WERI-Rb-1 (cell line): Measurements from ENCODE around the gene RUNX2.

Source experiments
- DNase-seq: peaks from one replicate; pipeline ENCODE4 v3.0.0-alpha.2; 2020
- H3K27ac ChIP-seq: fragments of 250-450 bp; sonication (Bioruptor Pico); 2 replicates; pipeline ENCODE4 v1.5.1; 2020; ENCODE audit warnings: mild to moderate bottlenecking, moderate library complexity
- H3K27me3 ChIP-seq: fragments of 250-450 bp; sonication (Bioruptor Pico); 2 replicates; pipeline ENCODE4 v1.5.1; 2021; ENCODE audit warnings: mild to moderate bottlenecking, low read depth, moderate library complexity; ENCODE audit not compliant: insufficient read depth, severe bottlenecking
- H3K36me3 ChIP-seq: fragments of 250-450 bp; sonication (Bioruptor Pico); 2 replicates; pipeline ENCODE4 v1.5.1; 2020; ENCODE audit warnings: mild to moderate bottlenecking, moderate library complexity
- H3K4me3 ChIP-seq: 2 replicates; pipeline ENCODE4 v1.5.1; 2011; ENCODE audit warnings: low read depth, mild to moderate bottlenecking, control low read depth, low read length
- H3K9me3 ChIP-seq: fragments of 250-450 bp; sonication (Bioruptor Pico); 2 replicates; pipeline ENCODE4 v1.5.1; 2021; ENCODE audit warnings: mild to moderate bottlenecking, moderate library complexity; ENCODE audit not compliant: severe bottlenecking
- TF ChIP-seq, protein P1 (sequence below): IDR thresholded peaks from 2 replicates; pipeline ENCODE4 v1.5.1; 2011; ENCODE audit warnings: low read depth, mild to moderate bottlenecking, control low read depth, inconsistent platforms, low read length

Gene RUNX2

GRCh38 chr6:45495429-45496084, 167.4 kb downstream of the RUNX2 start:
- H3K36me3 ChIP-seq, result no peaks in the 10 kb centered on the region
- no peaks in the 10 kb centered on the region for H3K9me3 ChIP-seq
- H3K27me3 ChIP-seq, result no peaks in the 10 kb centered on the region
- TF ChIP-seq, protein P1, sequence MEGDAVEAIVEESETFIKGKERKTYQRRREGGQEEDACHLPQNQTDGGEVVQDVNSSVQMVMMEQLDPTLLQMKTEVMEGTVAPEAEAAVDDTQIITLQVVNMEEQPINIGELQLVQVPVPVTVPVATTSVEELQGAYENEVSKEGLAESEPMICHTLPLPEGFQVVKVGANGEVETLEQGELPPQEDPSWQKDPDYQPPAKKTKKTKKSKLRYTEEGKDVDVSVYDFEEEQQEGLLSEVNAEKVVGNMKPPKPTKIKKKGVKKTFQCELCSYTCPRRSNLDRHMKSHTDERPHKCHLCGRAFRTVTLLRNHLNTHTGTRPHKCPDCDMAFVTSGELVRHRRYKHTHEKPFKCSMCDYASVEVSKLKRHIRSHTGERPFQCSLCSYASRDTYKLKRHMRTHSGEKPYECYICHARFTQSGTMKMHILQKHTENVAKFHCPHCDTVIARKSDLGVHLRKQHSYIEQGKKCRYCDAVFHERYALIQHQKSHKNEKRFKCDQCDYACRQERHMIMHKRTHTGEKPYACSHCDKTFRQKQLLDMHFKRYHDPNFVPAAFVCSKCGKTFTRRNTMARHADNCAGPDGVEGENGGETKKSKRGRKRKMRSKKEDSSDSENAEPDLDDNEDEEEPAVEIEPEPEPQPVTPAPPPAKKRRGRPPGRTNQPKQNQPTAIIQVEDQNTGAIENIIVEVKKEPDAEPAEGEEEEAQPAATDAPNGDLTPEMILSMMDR, result no peak
- H3K4me3 ChIP-seq, result no peak overlapping the region
- no peak overlapping the region for H3K27ac ChIP-seq
- DNase-seq, result no peak

DNA sequence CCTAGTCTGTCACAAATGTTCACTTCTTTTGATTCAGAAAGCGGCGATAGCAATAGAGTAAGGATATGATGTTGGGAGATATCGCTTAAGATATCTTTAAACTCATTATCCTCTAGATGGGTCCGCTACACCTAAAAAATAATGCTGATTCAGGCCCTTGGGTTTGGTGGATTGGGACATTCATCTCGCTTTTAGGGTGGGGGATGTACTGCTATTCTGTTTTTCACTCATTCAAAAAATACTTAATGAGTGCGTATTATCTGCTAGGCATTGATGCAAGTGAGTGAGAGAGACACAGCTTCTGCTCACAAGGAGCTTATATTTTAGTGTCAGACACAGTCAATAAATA, 167.9 kb downstream of the RUNX2 start:
- no peaks in the 10 kb centered on the region for H3K36me3 ChIP-seq
- TF ChIP-seq, protein P1, result no peak
- H3K27me3 ChIP-seq, result no peaks in the 10 kb centered on the region
- no peak for DNase-seq
- H3K27ac ChIP-seq, result no peak overlapping the region
- H3K9me3 ChIP-seq, result no peaks in the 10 kb centered on the region
- no peak overlapping the region for H3K4me3 ChIP-seq

DNA sequence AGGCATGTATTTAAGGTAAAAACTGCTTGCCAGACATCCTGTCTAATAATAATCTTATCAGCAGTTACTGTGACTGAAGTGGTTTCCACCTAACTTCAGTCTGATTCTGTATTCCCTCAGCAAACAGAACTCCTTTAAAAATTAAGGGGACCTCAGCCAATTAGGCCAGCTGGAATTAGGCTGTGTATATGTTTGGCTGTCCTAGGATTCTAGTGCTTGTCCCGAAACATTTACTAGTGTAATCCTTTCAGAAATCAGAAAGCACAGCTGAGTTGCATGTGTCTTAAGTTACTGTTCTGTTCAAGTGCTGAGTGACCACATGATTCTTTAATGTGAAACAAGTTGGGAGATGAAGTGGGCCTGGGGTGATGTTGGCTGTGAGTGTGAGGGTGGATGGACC, 170.5 kb downstream of the RUNX2 start:
- no peak for DNase-seq
- H3K4me3 ChIP-seq, result no peak overlapping the region
- TF ChIP-seq, protein P1, result no peak
- H3K27me3 ChIP-seq, result no peaks in the 10 kb centered on the region
- H3K27ac ChIP-seq, result no peak overlapping the region
- no peaks in the 10 kb centered on the region for H3K9me3 ChIP-seq
- no peaks in the 10 kb centered on the region for H3K36me3 ChIP-seq

GRCh38 chr6:45500924-45501816, 173.0 kb downstream of the RUNX2 start:
- Histone ChIP-seq H3K4me3 (no peak overlapping the region), H3K27ac (no peak overlapping the region), H3K27me3 (no peaks in the 10 kb centered on the region), H3K9me3 (no peaks in the 10 kb centered on the region), H3K36me3 (no peaks in the 10 kb centered on the region)
- TF ChIP-seq, protein P1, result peak; percentile 39; the same call in 1 of the 2 replicates
- no peak for DNase-seq

DNA sequence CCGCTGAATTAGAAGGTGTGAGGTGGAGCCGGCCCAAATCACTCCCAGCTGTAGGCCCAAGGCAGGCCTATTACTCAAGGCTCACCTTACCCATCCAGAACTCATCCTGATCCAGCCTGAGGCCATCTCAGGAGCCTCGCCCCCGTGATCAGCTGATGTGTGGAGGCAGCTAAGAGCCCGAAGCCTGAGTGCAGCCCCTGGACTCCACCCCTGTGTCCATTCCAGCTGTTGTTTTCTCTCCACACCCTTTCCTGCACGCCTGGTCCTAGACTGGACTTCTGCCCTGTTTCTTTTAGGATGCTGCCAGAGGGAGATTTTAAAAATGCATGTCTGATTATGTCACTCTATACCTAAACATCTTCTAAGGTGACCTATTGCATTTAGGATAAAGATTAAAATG, 174.3 kb downstream of the RUNX2 start:
- H3K27me3 ChIP-seq, result no peaks in the 10 kb centered on the region
- TF ChIP-seq, protein P1, result no peak
- no peak overlapping the region for H3K27ac ChIP-seq
- no peaks in the 10 kb centered on the region for H3K9me3 ChIP-seq
- no peaks in the 10 kb centered on the region for H3K36me3 ChIP-seq
- no peak overlapping the region for H3K4me3 ChIP-seq
- DNase-seq, result no peak
